HG02884 (cell line): ENCODE data around the gene EEF1AKMT2.

Experiments used
- ATAC-seq: cut with Tn5 transposase; IDR thresholded peaks from one replicate; pipeline ENCODE4 v1.9.1; 2021; ENCODE audit warnings: mild to moderate bottlenecking, moderate library complexity; ENCODE audit not compliant: unreplicated experiment

EEF1AKMT2 gene

DNA sequence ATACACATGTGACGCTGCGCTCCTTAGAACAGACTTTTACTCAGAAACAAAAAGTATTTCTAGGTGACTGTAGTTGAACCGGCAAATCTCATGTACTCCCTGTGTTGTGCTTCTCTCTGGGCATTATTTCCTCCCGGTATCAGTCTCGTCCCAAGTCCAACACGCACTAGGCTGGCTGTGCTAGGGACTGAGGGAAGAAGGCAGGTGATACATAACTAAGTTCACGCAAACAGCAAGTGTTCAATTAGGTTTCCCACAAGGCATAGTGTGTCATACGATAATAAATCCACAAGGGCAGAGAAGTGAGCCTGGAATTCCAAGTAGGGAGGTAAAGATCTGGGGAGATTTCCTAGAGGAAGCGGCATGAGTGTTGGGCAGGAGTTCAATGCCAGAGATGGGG lies 67.9 kb downstream of the EEF1AKMT2 start:
- ATAC-seq, result no peak

DNA sequence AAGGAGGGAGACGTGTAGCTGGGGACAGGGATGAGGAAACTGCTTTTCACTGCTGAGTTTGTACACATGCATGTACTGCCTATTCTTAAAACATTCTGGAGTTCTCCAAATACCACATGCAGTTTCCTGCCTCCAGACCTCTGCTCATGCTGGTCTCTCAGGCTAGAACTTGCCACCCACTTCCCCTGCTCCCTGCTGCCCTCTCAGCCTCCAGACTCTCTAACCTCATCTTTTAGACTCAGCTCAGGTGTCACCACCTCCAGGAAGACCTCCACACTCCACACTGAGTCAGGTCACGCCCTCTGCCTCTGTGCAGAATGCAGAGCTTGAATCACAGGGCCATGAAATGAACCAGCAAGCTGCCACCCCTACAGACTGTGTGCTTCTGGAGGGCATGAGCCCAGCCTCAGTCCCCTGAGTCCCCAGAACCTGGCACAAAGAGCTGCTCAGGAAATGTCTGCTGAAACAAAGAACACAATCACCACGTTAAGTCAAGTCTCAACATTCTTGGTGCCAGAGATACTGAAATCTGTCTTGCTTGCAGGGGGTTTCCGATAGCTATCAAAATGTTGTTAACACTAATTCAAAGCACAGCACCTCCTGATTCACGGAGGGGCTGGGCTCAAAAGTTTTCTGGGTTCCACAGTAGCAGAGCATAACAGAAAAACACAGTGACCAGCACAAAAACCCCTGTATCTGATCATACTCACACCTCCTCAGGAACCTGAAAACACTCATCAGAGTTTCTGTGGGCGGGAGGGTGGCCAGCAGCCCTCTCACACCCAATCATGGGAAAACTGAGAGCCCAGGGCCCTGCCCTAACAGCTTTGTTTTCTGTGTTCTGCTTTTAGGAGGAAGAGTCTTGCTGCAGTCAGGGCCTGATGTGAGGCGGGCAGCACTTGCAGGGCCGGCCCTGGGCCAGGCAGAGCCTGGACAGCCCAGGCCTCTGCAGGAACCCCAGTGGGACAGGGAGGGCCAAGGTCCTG lies 68.6 kb downstream of the EEF1AKMT2 start:
- peak; percentile 64 for ATAC-seq

DNA sequence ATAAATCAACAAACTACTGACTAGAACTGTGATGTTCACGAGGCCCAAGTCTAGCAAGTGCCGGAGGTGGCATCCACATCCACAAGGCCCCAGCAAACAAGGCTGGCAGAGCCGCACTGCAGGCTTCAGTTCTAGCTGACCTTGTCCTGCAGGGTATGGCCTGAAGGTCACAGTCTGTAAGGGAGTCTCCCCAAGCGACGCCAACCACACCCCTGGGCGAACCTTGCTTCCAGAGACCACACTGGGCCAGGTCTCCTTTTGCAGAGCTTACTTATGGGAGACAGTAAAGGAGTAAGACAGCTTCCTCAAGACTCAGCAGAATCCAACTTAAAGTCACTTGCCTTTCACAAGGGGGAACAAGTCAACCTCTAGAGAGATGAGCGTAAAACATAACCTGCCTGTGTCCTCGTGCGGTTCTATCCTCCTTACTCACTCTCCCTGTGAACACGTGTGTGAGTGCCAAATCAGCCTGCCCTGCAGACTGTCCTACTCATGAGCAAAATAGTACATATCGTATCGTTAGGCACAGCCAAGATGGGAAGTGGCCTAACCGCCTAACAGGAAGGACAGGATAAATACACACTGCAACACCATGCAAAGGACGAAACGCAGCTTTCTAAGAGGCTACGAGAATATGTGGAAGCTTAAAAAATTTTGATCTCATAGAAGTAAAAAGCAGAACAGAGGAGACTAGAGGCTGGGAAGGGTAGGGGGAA lies 70.2 kb downstream of the EEF1AKMT2 start:
- no peak for ATAC-seq

DNA sequence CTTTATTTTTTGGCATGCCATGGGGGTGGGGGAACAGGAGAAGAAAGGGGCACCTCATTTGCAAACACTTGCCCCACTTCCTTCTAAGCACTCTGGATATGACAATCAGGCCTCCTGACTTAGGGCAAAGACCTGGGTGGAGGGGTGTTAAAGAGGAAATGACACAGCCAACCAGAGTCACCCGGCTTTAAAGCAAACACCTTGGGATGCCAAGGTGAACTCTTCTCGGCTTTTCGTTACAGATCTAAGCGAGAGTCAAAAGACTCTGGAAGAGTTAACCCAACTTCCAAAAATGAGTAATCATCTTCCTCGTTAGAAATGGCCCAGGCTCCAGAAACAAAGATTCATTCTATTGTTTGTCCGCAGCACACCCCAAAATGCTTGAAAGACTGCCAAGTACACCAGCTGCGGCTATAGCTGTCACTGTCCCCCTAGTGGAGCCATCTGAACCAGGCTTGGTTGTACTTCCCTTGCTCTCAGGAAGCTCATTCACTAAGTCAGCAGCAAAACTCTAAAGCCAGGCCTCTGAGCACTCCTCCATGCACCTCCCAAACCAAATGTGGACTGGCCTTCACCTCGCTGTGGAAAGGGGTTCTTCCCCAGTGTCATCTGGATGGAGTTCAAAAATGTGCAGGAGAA lies 72.4 kb downstream of the EEF1AKMT2 start:
- ATAC-seq, result peak; percentile 40

DNA sequence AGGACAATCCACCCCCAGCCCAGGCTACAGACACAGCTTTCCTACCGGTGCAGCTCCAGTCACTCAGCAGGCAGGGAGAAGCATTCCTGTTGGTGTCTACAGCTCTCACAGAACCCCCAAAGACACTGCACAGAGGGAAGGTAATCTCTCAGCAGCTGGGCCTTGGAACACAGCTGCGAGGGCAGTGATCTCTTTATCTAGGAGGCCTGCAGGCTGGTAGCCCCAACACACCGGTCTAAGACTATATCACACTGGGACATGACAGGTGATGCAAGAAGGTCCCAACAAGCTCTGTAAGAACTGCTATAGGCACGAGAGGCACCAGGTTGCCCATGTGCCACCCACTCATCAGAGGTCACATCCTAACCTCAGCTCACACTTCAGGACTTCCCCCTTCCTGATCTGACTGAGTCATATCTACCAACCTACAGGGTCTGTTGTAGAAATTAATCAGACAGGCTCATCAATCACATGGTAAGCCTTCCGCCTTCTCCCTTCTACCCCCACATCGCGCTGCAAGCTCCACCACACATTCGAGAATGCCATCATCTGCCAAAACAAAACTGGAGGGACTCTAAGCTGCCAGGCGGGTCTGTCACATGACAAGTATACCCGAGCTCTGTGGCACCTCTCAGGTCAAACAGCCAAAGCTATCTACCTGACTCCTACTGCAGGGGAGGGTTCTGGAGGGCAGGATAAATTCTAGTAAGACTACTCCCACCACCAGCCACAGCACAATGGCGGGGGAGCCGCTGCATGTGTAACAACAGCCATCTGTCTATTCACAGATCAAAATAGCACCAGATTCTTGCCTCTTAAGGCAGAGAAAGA lies 73.6 kb downstream of the EEF1AKMT2 start:
- peak; percentile 50 for ATAC-seq

DNA sequence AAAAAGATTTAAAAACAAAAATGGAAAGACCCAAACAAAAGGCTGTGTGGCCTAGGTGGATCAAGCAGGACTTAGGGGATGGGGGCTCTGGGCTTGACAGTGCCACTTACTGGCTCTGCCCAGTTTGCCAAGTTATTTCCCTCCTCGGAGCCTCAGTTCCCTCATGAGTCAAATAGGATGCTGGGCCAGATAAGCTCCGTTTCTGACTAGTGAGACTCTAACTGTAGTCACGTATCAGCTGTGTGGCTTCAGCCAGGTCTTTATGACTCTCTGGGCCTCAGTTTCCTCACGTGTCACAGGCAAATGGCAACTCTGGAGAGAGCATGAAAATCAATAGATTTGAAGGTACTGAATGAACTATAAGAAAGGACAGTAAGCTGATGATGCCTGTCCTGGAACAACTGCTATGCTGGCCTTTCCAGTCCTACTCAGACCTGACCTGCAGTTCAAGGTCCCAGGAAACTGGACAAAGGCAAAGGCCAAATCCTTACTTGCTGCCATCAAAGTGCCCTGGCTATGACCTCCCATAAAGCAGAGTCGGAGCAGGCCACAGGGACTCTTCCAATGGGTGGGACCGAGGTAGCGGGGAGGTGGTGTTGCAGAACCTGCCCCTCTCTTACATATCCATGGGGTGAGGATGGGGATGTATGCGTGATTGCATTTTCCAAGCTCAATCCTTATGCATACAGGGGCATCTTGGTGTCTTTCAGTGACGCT lies 74.5 kb downstream of the EEF1AKMT2 start:
- ATAC-seq, result no peak

DNA sequence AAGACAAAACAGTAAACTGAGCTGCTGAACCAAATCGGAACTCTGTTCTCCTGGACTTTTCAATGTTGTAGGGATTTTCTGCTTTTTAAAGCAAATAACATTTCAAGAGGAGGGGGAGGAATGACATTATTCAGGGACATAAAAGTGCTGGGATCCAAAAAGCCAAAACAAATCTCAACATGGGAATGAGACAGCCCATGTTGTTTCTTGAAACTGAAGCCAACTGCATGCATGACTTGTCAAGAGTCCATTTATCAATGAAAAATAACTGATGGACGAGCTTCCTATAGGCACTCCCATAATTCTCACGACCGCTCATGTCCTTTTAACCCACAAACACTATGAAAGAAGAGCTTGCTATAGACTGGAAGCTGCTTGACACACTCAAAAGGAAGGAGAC lies 75.3 kb downstream of the EEF1AKMT2 start:
- ATAC-seq, result no peak

DNA sequence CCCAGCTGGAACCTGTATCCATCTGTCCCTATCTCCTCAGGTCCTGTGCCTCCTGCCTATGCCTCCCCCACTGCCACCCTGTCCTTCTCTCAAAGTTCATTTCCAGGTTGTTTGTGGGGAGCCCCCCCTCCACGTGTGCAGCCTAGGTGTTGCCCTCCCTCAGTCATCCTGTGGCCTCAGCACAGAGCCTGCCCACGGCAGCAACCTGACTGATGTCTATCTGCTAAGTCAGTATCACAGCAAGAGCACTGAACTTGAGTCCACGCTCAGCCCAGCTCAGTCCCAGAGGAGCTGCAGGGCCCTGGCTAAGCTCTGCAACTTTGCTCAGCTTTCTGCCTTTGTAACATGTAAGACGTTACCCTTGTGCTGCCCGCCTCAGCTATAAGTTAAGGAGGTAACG lies 76.2 kb downstream of the EEF1AKMT2 start:
- ATAC-seq, result no peak

DNA sequence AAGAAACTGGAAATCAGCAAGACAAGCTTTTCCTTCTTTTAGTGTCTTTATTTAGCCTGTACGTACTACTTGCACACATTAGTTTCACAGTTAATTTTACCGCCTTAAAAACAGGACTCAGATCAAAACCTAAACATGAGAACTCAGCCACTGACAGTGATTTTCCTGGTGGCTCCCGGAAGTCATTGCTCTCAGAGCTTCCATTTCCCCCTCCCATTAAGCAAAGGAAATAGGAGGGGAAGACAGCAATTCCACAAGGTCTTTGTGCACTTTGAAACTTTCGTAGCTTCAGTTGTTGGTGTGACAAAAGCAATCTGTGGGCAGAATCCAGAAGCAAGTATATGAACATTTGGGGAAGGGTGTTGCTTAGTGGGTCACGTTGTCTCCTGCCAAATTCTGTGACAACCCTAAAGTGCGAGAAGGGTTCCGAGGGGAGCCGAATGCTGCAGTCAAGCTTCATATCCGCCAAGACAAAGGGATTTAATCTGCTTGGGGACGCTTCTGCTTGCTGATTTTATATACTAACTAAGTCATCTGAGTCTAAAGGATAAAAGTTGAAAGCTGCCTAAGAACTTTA lies 77.9 kb downstream of the EEF1AKMT2 start:
- no peak for ATAC-seq

DNA sequence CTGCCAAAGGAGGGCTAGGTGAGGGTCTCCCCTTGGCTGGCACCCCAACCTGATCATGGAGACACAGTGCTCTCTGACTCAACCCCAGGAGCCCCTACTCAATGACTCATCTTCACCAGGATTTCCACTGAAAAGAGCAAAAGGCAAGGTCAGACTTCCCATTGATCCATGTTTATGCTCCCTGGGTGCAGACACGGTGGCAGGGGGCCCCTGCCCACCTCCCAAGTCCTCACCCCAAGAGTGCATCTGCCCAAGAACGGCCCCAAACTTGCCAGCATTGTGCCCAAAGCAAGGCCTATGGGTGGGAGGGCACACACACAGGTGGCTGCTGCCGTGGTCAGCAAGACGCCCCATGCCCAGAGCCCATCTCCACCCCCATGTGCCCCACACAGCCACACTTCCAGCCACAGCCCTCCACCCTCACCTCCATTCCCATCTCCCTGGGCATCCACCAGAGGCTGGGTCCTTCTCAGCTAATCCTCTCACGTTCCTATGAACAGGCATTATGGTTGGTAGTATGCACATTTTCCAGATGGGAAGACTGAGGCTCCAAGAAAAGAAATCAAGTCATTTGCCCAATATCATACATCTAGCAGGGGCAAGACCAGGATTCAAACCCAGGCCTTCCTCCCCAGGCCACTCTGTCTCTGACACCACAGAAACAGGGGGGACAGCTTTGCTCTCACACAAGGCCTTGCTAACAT lies 78.8 kb downstream of the EEF1AKMT2 start:
- no peak for ATAC-seq

DNA sequence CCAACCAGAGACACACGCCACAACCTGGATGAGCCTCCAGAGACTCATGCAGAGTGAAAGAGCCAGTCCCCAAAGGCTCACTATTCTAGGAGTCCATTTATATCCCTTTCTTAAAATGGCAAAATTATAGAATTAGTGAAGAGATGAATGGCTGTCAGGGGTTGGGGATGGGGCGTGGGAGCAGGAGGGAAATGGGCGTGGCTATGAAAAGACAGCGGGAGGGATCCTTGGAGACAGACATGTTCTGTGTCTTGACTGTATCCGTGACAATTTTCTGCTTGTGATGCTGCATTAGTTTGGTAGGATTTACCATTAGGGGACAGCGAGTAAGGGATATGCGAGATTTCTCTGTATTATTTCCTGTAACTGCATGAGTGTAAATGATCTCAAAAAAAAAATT lies 80.5 kb downstream of the EEF1AKMT2 start:
- ATAC-seq, result no peak

DNA sequence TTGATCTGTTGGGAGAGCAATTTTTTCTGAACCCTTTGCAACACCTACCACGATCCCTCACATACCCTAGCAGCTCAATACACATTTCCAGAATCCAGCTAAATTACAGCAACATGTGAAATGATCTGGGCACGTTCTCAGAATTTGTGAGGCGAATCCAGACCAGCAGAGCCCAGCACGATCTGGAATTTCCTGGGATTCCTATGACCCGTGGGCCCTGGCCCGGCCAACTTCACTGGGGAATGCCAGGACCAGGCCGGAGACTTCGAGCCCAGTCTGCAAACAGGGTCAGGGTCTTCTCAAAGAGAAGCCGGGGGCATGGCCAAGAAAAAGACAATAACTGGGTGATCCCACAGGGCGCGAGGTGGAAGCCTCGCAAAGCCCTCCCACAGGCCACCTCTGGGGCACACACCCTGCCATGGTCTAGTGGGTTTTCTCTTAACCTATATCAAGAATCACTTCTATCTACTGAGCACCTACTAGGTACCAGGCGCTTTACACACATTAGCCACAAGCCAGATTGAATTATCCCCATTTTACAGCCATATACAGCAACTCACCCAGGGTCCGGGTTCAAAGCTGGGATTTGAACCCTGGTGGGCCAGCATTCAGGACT lies 81.3 kb downstream of the EEF1AKMT2 start:
- no peak for ATAC-seq

DNA sequence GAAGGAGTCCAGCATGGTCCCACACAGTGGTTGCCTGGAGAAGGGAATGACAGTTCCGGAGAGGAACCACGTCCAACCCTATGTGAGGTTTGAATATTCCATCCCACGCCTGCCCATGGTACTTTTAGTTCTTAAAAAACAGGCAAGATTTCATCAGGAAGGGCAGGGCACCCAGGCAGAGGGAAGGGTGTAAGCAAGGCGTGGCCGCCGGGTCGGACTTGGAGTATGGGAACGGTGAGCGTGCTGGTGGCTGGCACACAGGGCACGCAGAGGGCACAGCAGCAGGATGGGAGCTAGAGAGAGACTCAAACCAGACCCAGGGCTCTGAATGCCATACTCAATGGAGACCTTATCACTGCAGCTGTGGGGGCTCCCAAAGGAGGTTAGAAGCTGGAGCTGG lies 81.8 kb downstream of the EEF1AKMT2 start:
- no peak for ATAC-seq

DNA sequence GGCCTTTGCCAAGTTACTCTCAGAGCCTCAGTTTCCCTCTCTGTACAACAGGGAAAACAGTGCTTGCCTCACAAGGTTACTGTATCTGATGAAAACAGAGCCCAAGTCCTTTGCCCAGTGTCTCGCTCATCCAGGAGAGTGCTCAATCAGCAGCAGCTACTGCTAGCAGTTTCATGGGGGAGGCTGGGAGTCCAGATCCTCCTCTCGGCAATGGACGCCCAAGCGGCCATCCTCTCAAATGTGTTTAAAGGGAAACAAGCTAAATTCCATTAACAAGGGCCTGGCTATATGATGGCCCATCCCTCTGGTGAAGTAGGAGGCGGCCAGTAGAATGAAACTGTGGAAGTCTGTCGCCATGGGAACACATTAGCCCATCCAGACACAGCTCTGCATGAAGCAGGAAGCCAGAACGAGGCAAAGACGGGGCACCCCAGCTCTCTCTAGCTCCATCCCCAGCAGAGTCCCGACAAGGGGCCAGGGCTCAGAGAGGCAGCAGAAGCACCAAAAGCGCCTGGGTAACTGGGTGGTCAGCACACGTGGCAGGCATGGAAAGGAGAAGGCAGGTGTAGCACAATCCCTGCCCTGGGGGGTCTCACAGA lies 82.7 kb downstream of the EEF1AKMT2 start:
- ATAC-seq, result no peak

DNA sequence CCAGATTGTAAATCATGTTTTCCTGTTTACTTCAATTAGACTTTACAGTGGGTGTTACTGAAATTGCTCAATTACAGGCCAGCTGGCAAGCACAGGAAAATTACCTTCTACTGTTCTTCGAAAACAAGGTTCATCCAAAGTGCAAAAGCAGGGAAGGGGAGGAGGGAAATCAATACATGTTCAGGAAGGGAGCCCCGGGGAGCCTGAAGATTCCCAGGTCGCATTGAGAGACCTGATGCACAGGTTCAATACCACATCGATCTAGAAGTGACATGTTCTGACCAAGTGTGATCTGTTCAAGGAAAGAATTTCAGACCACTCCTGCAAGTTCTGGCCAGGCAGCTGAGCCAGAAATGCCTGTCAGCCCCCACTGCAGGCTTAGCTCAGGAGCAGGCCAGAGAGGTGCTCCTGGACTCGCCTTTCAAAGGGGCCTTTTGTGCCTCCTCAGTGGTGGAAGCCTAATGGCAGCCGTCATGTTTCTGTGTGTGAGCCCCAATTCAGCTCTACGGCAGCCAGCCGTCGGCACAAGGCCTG lies 83.4 kb downstream of the EEF1AKMT2 start:
- no peak for ATAC-seq
